ENCODE data around the gene GCSH.

The GCSH gene

GRCh38 chr16:81101702-81102101 lies 5.5 kb upstream of the GCSH start:
- no peak overlapping the region for H3K4me3 ChIP-seq (ENCODE audit: control insufficient read depth, low read depth, low read length)
- DNase-seq (ENCODE audit: low read depth), result no peak
- TF ChIP-seq, protein P1, sequence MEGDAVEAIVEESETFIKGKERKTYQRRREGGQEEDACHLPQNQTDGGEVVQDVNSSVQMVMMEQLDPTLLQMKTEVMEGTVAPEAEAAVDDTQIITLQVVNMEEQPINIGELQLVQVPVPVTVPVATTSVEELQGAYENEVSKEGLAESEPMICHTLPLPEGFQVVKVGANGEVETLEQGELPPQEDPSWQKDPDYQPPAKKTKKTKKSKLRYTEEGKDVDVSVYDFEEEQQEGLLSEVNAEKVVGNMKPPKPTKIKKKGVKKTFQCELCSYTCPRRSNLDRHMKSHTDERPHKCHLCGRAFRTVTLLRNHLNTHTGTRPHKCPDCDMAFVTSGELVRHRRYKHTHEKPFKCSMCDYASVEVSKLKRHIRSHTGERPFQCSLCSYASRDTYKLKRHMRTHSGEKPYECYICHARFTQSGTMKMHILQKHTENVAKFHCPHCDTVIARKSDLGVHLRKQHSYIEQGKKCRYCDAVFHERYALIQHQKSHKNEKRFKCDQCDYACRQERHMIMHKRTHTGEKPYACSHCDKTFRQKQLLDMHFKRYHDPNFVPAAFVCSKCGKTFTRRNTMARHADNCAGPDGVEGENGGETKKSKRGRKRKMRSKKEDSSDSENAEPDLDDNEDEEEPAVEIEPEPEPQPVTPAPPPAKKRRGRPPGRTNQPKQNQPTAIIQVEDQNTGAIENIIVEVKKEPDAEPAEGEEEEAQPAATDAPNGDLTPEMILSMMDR (IDR thresholded peaks at IDR 0.05; ENCODE audit: control insufficient read depth, insufficient read depth, low read depth, low read length, missing control alignments), result no peak

- no peak overlapping the region for H3K4me3 ChIP-seq (ENCODE audit: control insufficient read depth, low read depth, low read length)
- DNase-seq (ENCODE audit: low read depth), result no peak
- TF ChIP-seq, protein P1 (IDR thresholded peaks at IDR 0.05; ENCODE audit: control insufficient read depth, insufficient read depth, low read depth, low read length, missing control alignments), result no peak
Observed at GRCh38 chr16:81099958-81100357, 3.8 kb upstream of the GCSH start.

- DNase-seq (ENCODE audit: low read depth), result no peak
- H3K4me3 ChIP-seq (ENCODE audit: control insufficient read depth, low read depth, low read length), result no peak overlapping the region
- TF ChIP-seq, protein P1 (IDR thresholded peaks at IDR 0.05; ENCODE audit: control insufficient read depth, insufficient read depth, low read depth, low read length, missing control alignments), result no peak
Observed at GRCh38 chr16:81097230-81097629, 1.0 kb upstream of the GCSH start.

- no peak for DNase-seq (ENCODE audit: low read depth)
- no peak overlapping the region; the same call in 1 of the 2 replicates for H3K4me3 ChIP-seq (ENCODE audit: control insufficient read depth, low read depth, low read length)
- TF ChIP-seq, protein P1 (IDR thresholded peaks at IDR 0.05; ENCODE audit: control insufficient read depth, insufficient read depth, low read depth, low read length, missing control alignments), result no peak
Observed at GRCh38 chr16:81096715-81097208, 567 bp upstream of the GCSH start.

DNA sequence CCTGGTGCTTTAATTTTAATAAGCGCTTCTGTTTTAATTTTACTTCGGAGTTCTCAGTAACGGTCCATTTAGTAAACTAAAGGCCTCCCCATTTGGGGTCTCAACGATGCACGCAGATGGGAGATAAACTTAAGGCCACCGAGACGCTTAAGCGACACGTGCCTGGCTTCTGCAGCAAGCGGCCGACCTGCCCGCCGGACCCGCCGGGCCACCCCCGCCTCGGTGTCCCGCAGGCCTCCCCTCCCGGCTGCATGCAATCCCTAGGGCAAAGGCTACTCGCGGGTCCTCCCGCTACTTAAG lies 592 bp downstream of the GCSH start:
- TF ChIP-seq, protein P1 (IDR thresholded peaks at IDR 0.05; ENCODE audit: control insufficient read depth, insufficient read depth, low read depth, low read length, missing control alignments), result no peak
- peak overlapping the region; percentile 75 for H3K4me3 ChIP-seq (ENCODE audit: control insufficient read depth, low read depth, low read length)
- no peak for DNase-seq (ENCODE audit: low read depth)

GRCh38 chr16:81094771-81095251 lies 1.4 kb downstream of the GCSH start:
- DNase-seq (ENCODE audit: low read depth), result no peak
- no peak overlapping the region for H3K4me3 ChIP-seq (ENCODE audit: control insufficient read depth, low read depth, low read length)
- TF ChIP-seq, protein P1 (IDR thresholded peaks at IDR 0.05; ENCODE audit: control insufficient read depth, insufficient read depth, low read depth, low read length, missing control alignments), result no peak

GRCh38 chr16:81088836-81089235 lies 7.4 kb downstream of the GCSH start:
- no peak overlapping the region for H3K4me3 ChIP-seq (ENCODE audit: control insufficient read depth, low read depth, low read length)
- DNase-seq (ENCODE audit: low read depth), result no peak
- TF ChIP-seq, protein P1 (IDR thresholded peaks at IDR 0.05; ENCODE audit: control insufficient read depth, insufficient read depth, low read depth, low read length, missing control alignments), result no peak

Data from AG09309 (cell line).